Colonic mucosa (tissue), 4 donors: ENCODE results near the gene TMEM212. TPM values are rescaled to one million over a fixed set of nuclear protein-coding genes. Genes with fewer than 3 reads are reported as not detected.
"Not testable (repeated sequence)": the region's sequence is repeated elsewhere in the genome, so short reads cannot be mapped to it uniquely, and the experiment has no call there.

Experiments
- DNase-seq: peaks from one replicate; pipeline ENCODE4 v3.0.0-alpha.2; 2020
- H3K27ac ChIP-seq: fragments of 200-600 bp; one replicate; pipeline ENCODE4 v1.8.0; 2021
- H3K27me3 ChIP-seq: fragments of 200-600 bp; one replicate; pipeline ENCODE4 v1.8.0; 2021
- H3K36me3 ChIP-seq: fragments of 200-600 bp; one replicate; pipeline ENCODE4 v1.8.0; 2021
- H3K4me1 ChIP-seq: fragments of 200-600 bp; one replicate; pipeline ENCODE4 v1.8.0; 2021; ENCODE audit warnings: mild to moderate bottlenecking
- H3K4me3 ChIP-seq: fragments of 200-600 bp; one replicate; pipeline ENCODE4 v1.8.0; 2021
- H3K9ac ChIP-seq, 2 donors: one replicate each; pipeline ENCODE4 v1.7.0; 2013; ENCODE audit warnings: control low read depth in 2 of 2, low read depth in 2 of 2, low read length in 2 of 2
- H3K9me3 ChIP-seq: fragments of 200-600 bp; one replicate; pipeline ENCODE4 v1.8.0; 2021
- CTCF ChIP-seq: fragments of 200-600 bp; IDR thresholded peaks from one replicate; pipeline ENCODE4 v1.8.0; 2022; ENCODE audit warnings: antibody characterized with exemption, mild to moderate bottlenecking
- intact Hi-C: fragments of 100-400 bp; cut with DNase I; formaldehyde crosslinking; loops from one replicate; pipeline ENCODE4 v1.14.1; 2022
- total RNA-seq, 2 donors: library from RNA; stranded (reverse); fragmentation: NEBNext Ultra II Directional in 1 of 2; extraction: Animal tissue kit (Norgen Biotek cat#: 25700) in 1 of 2; gene quantifications; one replicate each; pipeline ENCODE4 v1.2.1, GENCODE V29; 2021
- donor health status: healthy.
- donor health status: DM: no; HTN: no; CAD: no.
- donor health status: DM: no; HTN: no; CAD: no.

TMEM212 gene
- total RNA-seq, 2 donors from 2014 or later = not detected

- Histone ChIP-seq H3K36me3 (no peaks in the 10 kb centered on the region), H3K27ac (no peak overlapping the region), H3K27me3 (no peaks in the 10 kb centered on the region), H3K9me3 (no peaks in the 10 kb centered on the region), H3K4me1 (no peaks in the 10 kb centered on the region), H3K9ac (no peak overlapping the region), H3K4me3 (no peak overlapping the region)
- TF ChIP-seq CTCF = no peak
- DNase-seq = no peak
- intact Hi-C loops = no loop called here
These were observed 29.2 kb upstream of the TMEM212 start for GRCh38 chr3:171813897-171814460.

- intact Hi-C loops, H3K4me1 ChIP-seq, H3K9ac ChIP-seq, H3K36me3 ChIP-seq, DNase-seq, H3K4me3 ChIP-seq, H3K9me3 ChIP-seq, H3K27ac ChIP-seq, H3K27me3 ChIP-seq: not testable (repeated sequence)
These were observed 28.5 kb upstream of the TMEM212 start for GRCh38 chr3:171814662-171815061.

GRCh38 chr3:171815973-171816595 is 27.1 kb upstream of the TMEM212 start:
- no peak overlapping the region for H3K9ac ChIP-seq
- no peak overlapping the region for H3K27ac ChIP-seq
- DNase-seq = no peak
- no peaks in the 10 kb centered on the region for H3K27me3 ChIP-seq
- no peaks in the 10 kb centered on the region for H3K9me3 ChIP-seq
- no peaks in the 10 kb centered on the region for H3K36me3 ChIP-seq
- intact Hi-C loops = no loop called here
- no peak overlapping the region for H3K4me3 ChIP-seq
- TF ChIP-seq CTCF = no peak
- H3K4me1 ChIP-seq = no peaks in the 10 kb centered on the region

GRCh38 chr3:171817074-171817800 is 25.9 kb upstream of the TMEM212 start:
- no peak overlapping the region for H3K4me3 ChIP-seq
- DNase-seq = no peak
- no peaks in the 10 kb centered on the region for H3K36me3 ChIP-seq
- no peak for TF ChIP-seq CTCF
- no peaks in the 10 kb centered on the region for H3K27me3 ChIP-seq
- H3K4me1 ChIP-seq = no peaks in the 10 kb centered on the region
- no peak overlapping the region for H3K9ac ChIP-seq
- intact Hi-C loops = no loop called here
- no peak overlapping the region for H3K27ac ChIP-seq
- no peaks in the 10 kb centered on the region for H3K9me3 ChIP-seq

- H3K36me3 ChIP-seq = no peaks in the 10 kb centered on the region
- no peak overlapping the region for H3K9ac ChIP-seq
- TF ChIP-seq CTCF = no peak
- intact Hi-C loops = no loop called here
- H3K9me3 ChIP-seq = no peaks in the 10 kb centered on the region
- H3K27ac ChIP-seq = no peak overlapping the region
- no peak overlapping the region for H3K4me3 ChIP-seq
- no peaks in the 10 kb centered on the region for H3K27me3 ChIP-seq
- DNase-seq = no peak
- H3K4me1 ChIP-seq = no peaks in the 10 kb centered on the region
These were observed 22.1 kb upstream of the TMEM212 start for GRCh38 chr3:171821044-171821443.

GRCh38 chr3:171821778-171822358 is 21.3 kb upstream of the TMEM212 start:
- Histone ChIP-seq H3K36me3 (no peaks in the 10 kb centered on the region), H3K9me3 (no peaks in the 10 kb centered on the region), H3K4me3 (no peak overlapping the region), H3K4me1 (no peaks in the 10 kb centered on the region), H3K9ac (no peak overlapping the region), H3K27ac (no peak overlapping the region), H3K27me3 (no peaks in the 10 kb centered on the region)
- intact Hi-C loops = no loop called here
- TF ChIP-seq CTCF = no peak
- DNase-seq = no peak
